Body of pancreas (tissue), 4 donors: ENCODE results near the gene CYGB.

ENCODE experiments used
- POLR2A ChIP-seq, 3 donors: fragments of 450-650 bp; IDR thresholded peaks; one replicate each; pipeline ENCODE4 v1.6.1; 2016; ENCODE audit warnings: antibody characterized with exemption in 3 of 3, mild to moderate bottlenecking in 2 of 3
- TF ChIP-seq, protein P1 (sequence below), 7 experiments: fragments of 450-650 bp in 4 of 7; fragments of 200-600 bp in 3 of 7; sonication (generic) in 3 of 7; IDR thresholded peaks; one replicate each; pipeline ENCODE4 v1.5.1; 2016 to 2019; ENCODE audit warnings: antibody characterized with exemption in 7 of 7

- TF ChIP-seq, protein P1, sequence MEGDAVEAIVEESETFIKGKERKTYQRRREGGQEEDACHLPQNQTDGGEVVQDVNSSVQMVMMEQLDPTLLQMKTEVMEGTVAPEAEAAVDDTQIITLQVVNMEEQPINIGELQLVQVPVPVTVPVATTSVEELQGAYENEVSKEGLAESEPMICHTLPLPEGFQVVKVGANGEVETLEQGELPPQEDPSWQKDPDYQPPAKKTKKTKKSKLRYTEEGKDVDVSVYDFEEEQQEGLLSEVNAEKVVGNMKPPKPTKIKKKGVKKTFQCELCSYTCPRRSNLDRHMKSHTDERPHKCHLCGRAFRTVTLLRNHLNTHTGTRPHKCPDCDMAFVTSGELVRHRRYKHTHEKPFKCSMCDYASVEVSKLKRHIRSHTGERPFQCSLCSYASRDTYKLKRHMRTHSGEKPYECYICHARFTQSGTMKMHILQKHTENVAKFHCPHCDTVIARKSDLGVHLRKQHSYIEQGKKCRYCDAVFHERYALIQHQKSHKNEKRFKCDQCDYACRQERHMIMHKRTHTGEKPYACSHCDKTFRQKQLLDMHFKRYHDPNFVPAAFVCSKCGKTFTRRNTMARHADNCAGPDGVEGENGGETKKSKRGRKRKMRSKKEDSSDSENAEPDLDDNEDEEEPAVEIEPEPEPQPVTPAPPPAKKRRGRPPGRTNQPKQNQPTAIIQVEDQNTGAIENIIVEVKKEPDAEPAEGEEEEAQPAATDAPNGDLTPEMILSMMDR (IDR thresholded peaks at IDR 0.05) = no peak
- no peak for TF ChIP-seq POLR2A (IDR thresholded peaks at IDR 0.05)
Measured at GRCh38 chr17:76574166-76574565, 36.7 kb upstream of the CYGB start.
